OCI-LY1 (cell line): ENCODE results near the gene ARHGEF16.

ENCODE experiments used
- H2AFZ ChIP-seq: fragments of 200-600 bp; sonication (generic), shearing (Covaris generic); 2 replicates; pipeline ENCODE4 v1.6.0; 2014; ENCODE audit warnings: antibody characterized with exemption, mild to moderate bottlenecking, low read length
- H3F3A ChIP-seq: fragments of 200-600 bp; sonication (generic), shearing (Covaris generic); 2 replicates; pipeline ENCODE4 v1.6.0; 2014; ENCODE audit warnings: mild to moderate bottlenecking, antibody characterized with exemption, low read length, moderate library complexity; ENCODE audit not compliant: insufficient read depth
- H3K27ac ChIP-seq: fragments of 200-600 bp; sonication (generic); 2 replicates; pipeline ENCODE4 v1.5.1; 2014; ENCODE audit warnings: low read length, mixed run types, mild to moderate bottlenecking, low read depth; ENCODE audit not compliant: poor library complexity, severe bottlenecking
- H3K27me3 ChIP-seq: fragments of 200-600 bp; sonication (generic); 2 replicates; pipeline ENCODE4 v1.6.0; 2014; ENCODE audit warnings: antibody characterized with exemption, mild to moderate bottlenecking, low read length, moderate library complexity; ENCODE audit not compliant: insufficient read depth
- H3K36me3 ChIP-seq: fragments of 200-600 bp; sonication (generic); 2 replicates; pipeline ENCODE4 v1.6.1; 2014; ENCODE audit warnings: mild to moderate bottlenecking, antibody characterized with exemption, low read length, moderate library complexity, mixed read lengths; ENCODE audit not compliant: insufficient read depth
- H3K4me1 ChIP-seq: fragments of 200-600 bp; sonication (generic); 2 replicates; pipeline ENCODE4 v1.5.1; 2014; ENCODE audit warnings: mild to moderate bottlenecking, low read length, moderate library complexity; ENCODE audit not compliant: insufficient read depth, severe bottlenecking
- H3K4me2 ChIP-seq: fragments of 200-600 bp; sonication (generic), shearing (Covaris generic); 2 replicates; pipeline ENCODE4 v1.6.1; 2014; ENCODE audit warnings: low read length
- H3K4me3 ChIP-seq: fragments of 200-600 bp; sonication (generic); 2 replicates; pipeline ENCODE4 v1.5.1; 2014; ENCODE audit warnings: low read length, low read depth, mild to moderate bottlenecking, mixed read lengths; ENCODE audit not compliant: poor library complexity, severe bottlenecking
- H3K79me2 ChIP-seq: fragments of 200-600 bp; shearing (Covaris generic); 2 replicates; pipeline ENCODE4 v1.6.1; 2016; ENCODE audit warnings: mixed run types, low read length, mixed read lengths; ENCODE audit not compliant: insufficient read depth
- H3K9ac ChIP-seq: fragments of 200-600 bp; sonication (generic), shearing (Covaris generic); 2 replicates; pipeline ENCODE4 v1.6.1; 2014; ENCODE audit warnings: mild to moderate bottlenecking, low read length, mixed read lengths
- H3K9me2 ChIP-seq: fragments of 200-600 bp; sonication (generic), shearing (Covaris generic); 2 replicates; pipeline ENCODE4 v1.6.1; 2014; ENCODE audit warnings: low read depth, mild to moderate bottlenecking, low read length, mixed read lengths
- H3K9me3 ChIP-seq: fragments of 200-600 bp; shearing (Covaris generic); 2 replicates; pipeline ENCODE4 v1.6.1; 2014; ENCODE audit warnings: low read length, mixed read lengths
- H4K20me1 ChIP-seq: fragments of 200-600 bp; sonication (generic), shearing (Covaris generic); 2 replicates; pipeline ENCODE4 v1.6.0; 2016; ENCODE audit warnings: mild to moderate bottlenecking, low read length; ENCODE audit not compliant: insufficient read depth
- CTCF ChIP-seq: fragments of 200-600 bp; sonication (generic), shearing (Covaris generic); IDR thresholded peaks from 2 replicates; pipeline ENCODE4 v1.5.1; 2017; ENCODE audit warnings: mild to moderate bottlenecking, antibody characterized with exemption, low read length, moderate library complexity, mixed read lengths
- EZH2 ChIP-seq: fragments of 200-600 bp; sonication (generic), shearing (Covaris generic); IDR thresholded peaks from 2 replicates; pipeline ENCODE4 v1.8.0; 2017; ENCODE audit warnings: borderline replicate concordance, mixed run types, mild to moderate bottlenecking, antibody characterized with exemption, low read length, moderate library complexity, mixed read lengths

ARHGEF16 gene

GRCh38 chr1:3444298-3444697, 10.2 kb upstream of the ARHGEF16 start:
- Histone ChIP-seq H3K27ac (no peak overlapping the region), H3K9me3 (0 out of 2 replicates have a peak, but pooled peaks cover 5% of the 10 kb centered on the region), H3K79me2 (no peaks in the 10 kb centered on the region), H3K9ac (no peak overlapping the region), H2AFZ (no peak overlapping the region), H3K36me3 (no peaks in the 10 kb centered on the region; the same call in 1 of the 2 replicates), H3K27me3 (peaks cover 6% of the 10 kb centered on the region; the same call in 1 of the 2 replicates), H3K9me2 (no peaks in the 10 kb centered on the region), H4K20me1 (no peaks in the 10 kb centered on the region), H3K4me3 (no peak overlapping the region), H3K4me2 (no peak overlapping the region), H3K4me1 (no peaks in the 10 kb centered on the region), H3F3A (no peaks in the 10 kb centered on the region)
- TF ChIP-seq EZH2 (no peak), CTCF (no peak)

- H3F3A ChIP-seq, result no peaks in the 10 kb centered on the region
- no peak overlapping the region for H3K27ac ChIP-seq
- H4K20me1 ChIP-seq, result no peaks in the 10 kb centered on the region
- H3K79me2 ChIP-seq, result no peaks in the 10 kb centered on the region
- H3K9ac ChIP-seq, result no peak overlapping the region
- H2AFZ ChIP-seq, result no peak overlapping the region
- peaks cover 6% of the 10 kb centered on the region; the same call in 1 of the 2 replicates for H3K27me3 ChIP-seq
- TF ChIP-seq EZH2, result no peak
- no peak for TF ChIP-seq CTCF
- H3K9me3 ChIP-seq, result 0 out of 2 replicates have a peak, but pooled peaks cover 5% of the 10 kb centered on the region
- no peaks in the 10 kb centered on the region; the same call in 1 of the 2 replicates for H3K36me3 ChIP-seq
- no peak overlapping the region for H3K4me3 ChIP-seq
- H3K9me2 ChIP-seq, result no peaks in the 10 kb centered on the region
- no peak overlapping the region for H3K4me2 ChIP-seq
- no peaks in the 10 kb centered on the region for H3K4me1 ChIP-seq
Observed at GRCh38 chr1:3444736-3445135, 9.7 kb upstream of the ARHGEF16 start.

GRCh38 chr1:3450202-3450863, 4.1 kb upstream of the ARHGEF16 start:
- no peak overlapping the region for H3K4me3 ChIP-seq
- peaks cover 5% of the 10 kb centered on the region for H3K4me1 ChIP-seq
- no peaks in the 10 kb centered on the region for H3K79me2 ChIP-seq
- H3K27ac ChIP-seq, result no peak overlapping the region
- no peaks in the 10 kb centered on the region for H3K9me2 ChIP-seq
- TF ChIP-seq EZH2, result no peak
- no peak for TF ChIP-seq CTCF
- no peak overlapping the region for H2AFZ ChIP-seq
- H3F3A ChIP-seq, result no peaks in the 10 kb centered on the region
- H4K20me1 ChIP-seq, result no peaks in the 10 kb centered on the region
- peaks cover 6% of the 10 kb centered on the region; the same call in 1 of the 2 replicates for H3K27me3 ChIP-seq
- H3K36me3 ChIP-seq, result no peaks in the 10 kb centered on the region; the same call in 1 of the 2 replicates
- 0 out of 2 replicates have a peak, but pooled peaks cover 5% of the 10 kb centered on the region for H3K9me3 ChIP-seq
- H3K9ac ChIP-seq, result no peak overlapping the region
- no peak overlapping the region for H3K4me2 ChIP-seq
